BLaER1 (cell line): ENCODE measurements around the gene CTNNA2.

Source experiments
- H3K27ac ChIP-seq: shearing (Covaris generic); formaldehyde crosslinking; 2 replicates; pipeline ENCODE4 v1.8.1; 2022
- H3K27me3 ChIP-seq: shearing (Covaris generic); formaldehyde crosslinking; 2 replicates; pipeline ENCODE4 v1.8.1; 2022
- H3K36me3 ChIP-seq: shearing (Covaris generic); formaldehyde crosslinking; 2 replicates; pipeline ENCODE4 v1.8.1; 2022
- H3K4me1 ChIP-seq: shearing (Covaris generic); formaldehyde crosslinking; 2 replicates; pipeline ENCODE4 v1.8.1; 2022
- H3K4me2 ChIP-seq: shearing (Covaris generic); formaldehyde crosslinking; 2 replicates; pipeline ENCODE4 v1.8.1; 2022
- H3K4me3 ChIP-seq: shearing (Covaris generic); formaldehyde crosslinking; 2 replicates; pipeline ENCODE4 v1.8.1; 2022
- H3K9ac ChIP-seq: shearing (Covaris generic); formaldehyde crosslinking; 2 replicates; pipeline ENCODE4 v1.8.1; 2022
- H3K9me3 ChIP-seq: shearing (Covaris generic); formaldehyde crosslinking; 2 replicates; pipeline ENCODE4 v1.8.1; 2022
- H4K20me1 ChIP-seq: shearing (Covaris generic); formaldehyde crosslinking; 2 replicates; pipeline ENCODE4 v1.8.1; 2022
- Cebpa-rat ChIP-seq: shearing (Covaris generic); IDR thresholded peaks from 2 replicates; pipeline ENCODE4 v1.8.1; 2022

The CTNNA2 gene

DNA sequence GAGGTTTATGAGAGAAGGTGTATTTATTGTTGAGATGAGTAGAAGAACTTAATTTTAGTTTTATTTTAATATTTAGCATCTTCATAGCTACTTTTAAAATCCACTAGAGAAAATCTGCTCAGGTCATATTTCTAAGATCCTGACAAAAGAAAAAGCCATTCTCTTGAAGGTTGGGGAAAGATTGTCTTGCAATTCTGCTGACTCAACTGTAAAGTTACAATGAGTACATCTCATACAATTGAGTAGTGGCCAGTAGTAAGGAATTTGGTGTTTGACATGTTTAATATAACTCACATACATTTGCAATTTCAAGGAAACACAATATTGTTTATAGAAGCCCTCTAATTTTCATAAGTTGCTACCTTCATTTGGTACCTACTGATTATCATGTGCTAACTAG, 447.2 kb downstream of the CTNNA2 start:
- Histone ChIP-seq H3K27me3 (no peaks in the 10 kb centered on the region), H3K36me3 (no peaks in the 10 kb centered on the region), H3K27ac (no peak overlapping the region), H3K9me3 (no peaks in the 10 kb centered on the region), H3K4me2 (no peak overlapping the region), H3K4me1 (no peaks in the 10 kb centered on the region), H3K4me3 (no peak overlapping the region), H4K20me1 (no peaks in the 10 kb centered on the region), H3K9ac (no peak overlapping the region)
- no peak for TF ChIP-seq Cebpa-rat

DNA sequence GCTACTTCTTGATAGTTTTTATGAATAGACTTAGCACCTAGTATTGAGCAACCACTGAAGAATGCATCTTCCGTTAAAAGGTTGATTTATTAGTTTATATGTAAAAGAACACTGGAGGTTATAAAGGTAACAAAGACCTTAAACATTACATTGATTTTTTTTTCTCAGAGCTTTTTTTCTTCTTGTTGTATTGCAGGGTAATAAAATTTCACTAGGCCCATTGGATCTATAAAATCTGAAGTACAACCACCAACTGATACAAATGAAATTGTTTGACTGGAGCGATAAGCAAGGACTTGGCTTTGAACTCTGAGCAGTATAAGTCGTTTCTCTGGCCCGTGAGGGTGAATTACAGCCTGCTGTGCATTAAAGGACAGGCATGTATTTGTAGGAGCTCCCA, 447.7 kb downstream of the CTNNA2 start:
- Histone ChIP-seq H3K36me3 (no peaks in the 10 kb centered on the region), H3K4me2 (no peak overlapping the region), H3K9ac (no peak overlapping the region), H4K20me1 (no peaks in the 10 kb centered on the region), H3K27me3 (no peaks in the 10 kb centered on the region), H3K4me3 (no peak overlapping the region), H3K27ac (no peak overlapping the region), H3K9me3 (no peaks in the 10 kb centered on the region), H3K4me1 (no peaks in the 10 kb centered on the region)
- TF ChIP-seq Cebpa-rat = no peak

DNA sequence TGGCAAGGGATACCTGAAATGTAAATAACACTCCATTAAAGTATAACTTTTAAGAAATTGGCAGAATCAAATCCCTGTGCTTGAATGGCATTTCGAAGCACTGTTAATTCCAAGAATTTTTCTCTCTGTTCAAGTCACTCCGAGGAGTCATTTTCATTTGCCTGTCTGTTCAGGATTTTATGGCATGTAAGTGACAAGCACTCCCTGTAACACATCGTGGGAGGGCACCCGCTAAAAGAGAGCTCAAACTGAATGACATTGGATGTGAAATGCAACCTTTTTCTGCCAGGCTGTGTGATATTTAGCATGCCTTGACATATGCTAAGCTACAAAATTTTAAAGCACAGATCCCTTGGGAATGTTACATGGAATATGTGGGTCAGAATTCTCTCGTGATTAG, 452.1 kb downstream of the CTNNA2 start:
- Histone ChIP-seq H3K27me3 (no peaks in the 10 kb centered on the region), H3K4me2 (no peak overlapping the region), H3K27ac (no peak overlapping the region), H3K9ac (no peak overlapping the region), H3K4me3 (no peak overlapping the region), H3K36me3 (no peaks in the 10 kb centered on the region), H3K9me3 (no peaks in the 10 kb centered on the region), H4K20me1 (no peaks in the 10 kb centered on the region), H3K4me1 (no peaks in the 10 kb centered on the region)
- TF ChIP-seq Cebpa-rat = no peak

DNA sequence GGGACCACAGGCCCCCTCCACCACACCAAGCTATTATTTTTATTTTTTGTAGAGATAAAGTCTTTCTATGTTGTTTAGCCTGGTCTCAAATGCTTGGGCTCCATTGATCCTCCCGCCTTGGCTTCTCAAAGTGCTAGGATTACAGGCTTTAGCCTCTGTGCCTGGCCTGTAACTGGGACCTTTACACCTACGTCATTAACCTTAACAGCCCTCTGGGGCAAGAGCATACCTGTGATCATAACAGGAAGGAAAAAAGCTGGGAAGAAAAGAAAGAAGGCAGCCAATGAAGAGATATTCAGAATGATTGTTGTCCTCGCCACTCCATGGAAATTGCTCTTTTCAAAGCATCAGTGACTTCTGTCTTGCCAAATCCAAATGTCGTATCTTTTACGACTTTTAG, 453.5 kb downstream of the CTNNA2 start:
- Histone ChIP-seq H3K36me3 (no peaks in the 10 kb centered on the region), H3K9ac (no peak overlapping the region), H3K4me1 (no peaks in the 10 kb centered on the region), H3K4me2 (no peak overlapping the region), H3K27ac (no peak overlapping the region), H3K9me3 (no peaks in the 10 kb centered on the region), H3K4me3 (no peak overlapping the region), H3K27me3 (no peaks in the 10 kb centered on the region), H4K20me1 (no peaks in the 10 kb centered on the region)
- no peak for TF ChIP-seq Cebpa-rat

DNA sequence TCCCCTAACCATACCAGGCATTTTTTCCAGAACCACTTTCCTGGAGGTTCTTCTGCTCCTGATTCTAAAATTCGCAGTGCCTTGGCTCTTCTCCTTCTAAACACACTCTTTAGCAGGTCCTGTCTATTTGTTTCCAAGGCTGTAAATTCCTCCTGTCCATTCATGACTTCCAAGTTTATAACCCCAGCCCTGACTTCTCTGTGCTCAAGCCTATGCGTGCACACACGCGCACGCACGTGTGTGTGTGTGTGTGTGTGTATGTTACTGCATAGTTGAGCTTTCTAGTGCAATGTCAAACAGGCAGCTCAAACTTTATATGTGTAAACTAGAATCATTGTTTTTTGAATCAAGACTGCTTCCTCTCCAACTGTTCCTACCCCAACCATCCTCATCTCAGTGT, 454.0 kb downstream of the CTNNA2 start:
- TF ChIP-seq Cebpa-rat = no peak
- Histone ChIP-seq H3K9me3 (no peaks in the 10 kb centered on the region), H3K27ac (no peak overlapping the region), H3K36me3 (no peaks in the 10 kb centered on the region), H3K27me3 (no peaks in the 10 kb centered on the region), H3K4me3 (no peak overlapping the region), H3K4me2 (no peak overlapping the region), H3K4me1 (no peaks in the 10 kb centered on the region), H4K20me1 (no peaks in the 10 kb centered on the region), H3K9ac (no peak overlapping the region)

DNA sequence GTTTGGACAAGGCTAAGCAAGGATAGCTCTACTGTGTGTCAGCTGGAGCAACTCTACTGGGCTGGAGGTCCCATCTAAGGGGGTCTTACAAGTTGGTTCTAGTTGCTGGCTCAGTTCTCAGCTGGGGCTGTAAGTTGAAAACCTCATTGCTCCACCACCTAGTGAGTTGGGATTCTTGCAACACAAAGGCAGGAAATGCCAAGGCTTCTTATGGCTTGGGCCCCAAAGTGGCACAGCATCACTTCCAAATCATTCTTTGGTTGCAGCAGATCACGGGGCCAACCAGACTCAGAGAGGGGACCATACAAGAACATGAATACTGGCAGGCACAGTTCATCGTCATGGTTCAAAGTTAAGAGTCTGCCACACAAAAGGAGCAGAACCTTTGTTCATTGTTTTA, 459.0 kb downstream of the CTNNA2 start:
- Histone ChIP-seq H3K4me3 (no peak overlapping the region), H3K36me3 (no peaks in the 10 kb centered on the region), H4K20me1 (no peaks in the 10 kb centered on the region), H3K4me2 (no peak overlapping the region), H3K4me1 (no peaks in the 10 kb centered on the region), H3K9me3 (no peaks in the 10 kb centered on the region), H3K9ac (no peak overlapping the region), H3K27me3 (no peaks in the 10 kb centered on the region), H3K27ac (no peak overlapping the region)
- no peak for TF ChIP-seq Cebpa-rat

DNA sequence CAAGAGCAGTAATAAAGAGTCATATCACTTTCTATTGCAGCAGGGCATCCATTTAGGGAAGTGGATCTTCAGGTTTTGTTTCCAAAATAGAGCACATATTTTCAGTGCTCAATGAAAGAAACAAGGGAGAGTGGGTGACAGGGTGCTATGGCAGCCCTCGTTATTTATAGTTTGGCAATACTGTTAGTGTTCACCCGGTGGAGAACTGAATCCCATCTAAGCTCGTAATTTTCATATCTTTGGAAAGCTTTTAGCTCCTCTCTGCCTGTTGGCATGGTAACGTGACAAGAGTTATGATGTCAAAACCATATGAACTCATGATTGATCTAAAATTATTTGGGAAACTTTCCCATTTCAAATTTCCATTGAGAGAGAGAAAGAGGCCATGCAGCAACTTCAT, 459.8 kb downstream of the CTNNA2 start:
- no peak for TF ChIP-seq Cebpa-rat
- no peak overlapping the region for H3K4me2 ChIP-seq
- no peaks in the 10 kb centered on the region for H3K4me1 ChIP-seq

DNA sequence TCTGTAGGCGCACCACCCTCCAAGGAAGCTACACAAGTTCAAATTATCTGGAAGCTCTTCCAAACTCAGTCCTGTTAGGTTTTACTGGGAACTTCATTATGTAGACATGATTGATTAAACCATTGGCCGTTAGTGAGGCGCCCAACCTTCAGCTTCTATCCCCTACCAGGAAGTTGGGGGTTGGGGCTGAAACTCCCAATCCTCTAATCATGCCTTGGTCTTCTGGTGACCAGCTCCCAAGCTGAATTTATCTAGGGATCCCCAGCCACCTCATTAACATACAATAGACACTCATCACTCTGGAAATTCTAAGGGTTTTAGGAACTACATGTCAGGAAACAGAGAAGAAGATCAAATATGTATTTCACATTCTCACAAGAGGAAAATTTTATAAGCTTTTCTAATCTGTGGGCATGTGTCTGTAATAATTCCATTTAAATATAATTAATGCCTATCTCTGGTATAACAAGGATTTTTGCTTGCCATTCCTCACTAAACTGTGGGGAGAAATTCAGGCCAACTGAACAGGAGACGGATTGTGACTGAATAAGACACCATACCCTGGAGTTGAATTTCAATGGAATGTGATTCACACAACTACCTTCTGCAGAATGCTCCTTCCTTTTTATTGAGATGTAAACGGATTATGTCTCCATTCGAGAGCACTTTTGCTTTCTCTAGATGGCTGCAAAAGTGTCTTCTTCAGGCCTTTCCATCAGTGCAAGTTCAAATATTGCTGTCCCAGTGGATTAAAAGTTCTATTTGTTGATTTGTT, 463.1 kb downstream of the CTNNA2 start:
- no peak for TF ChIP-seq Cebpa-rat
- no peak overlapping the region for H3K9ac ChIP-seq
- H3K27ac ChIP-seq = no peak overlapping the region
- no peak overlapping the region for H3K4me3 ChIP-seq
- H3K4me2 ChIP-seq = no peak overlapping the region
- no peaks in the 10 kb centered on the region for H3K9me3 ChIP-seq
- H3K4me1 ChIP-seq = no peaks in the 10 kb centered on the region
- H3K36me3 ChIP-seq = no peaks in the 10 kb centered on the region
- H3K27me3 ChIP-seq = no peaks in the 10 kb centered on the region
- H4K20me1 ChIP-seq = no peaks in the 10 kb centered on the region

More for the DNA sequence above, 459.8 kb downstream of the CTNNA2 start:
- Histone ChIP-seq H3K27ac (no peak overlapping the region), H3K4me3 (no peak overlapping the region), H3K36me3 (no peaks in the 10 kb centered on the region), H3K9me3 (no peaks in the 10 kb centered on the region), H3K9ac (no peak overlapping the region), H3K27me3 (no peaks in the 10 kb centered on the region), H4K20me1 (no peaks in the 10 kb centered on the region)

DNA sequence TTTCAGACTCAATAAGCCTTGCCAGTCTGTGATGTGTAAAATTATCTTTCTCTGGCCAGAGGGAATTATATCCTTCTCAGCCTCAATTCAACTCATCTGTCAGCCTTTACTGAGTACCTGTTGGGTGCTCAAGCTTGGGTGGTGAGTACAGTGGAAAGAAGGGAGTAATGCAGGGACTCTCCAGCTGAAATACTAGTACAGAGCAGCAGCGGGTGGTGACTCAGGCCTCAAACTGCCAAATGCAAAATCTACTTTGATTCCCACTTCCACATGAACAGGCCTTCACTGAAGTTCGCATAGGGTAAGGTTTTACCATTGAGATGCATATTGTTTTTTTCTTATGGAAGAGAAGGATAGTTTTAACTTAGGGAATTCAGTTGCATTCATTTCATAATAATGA, 464.9 kb downstream of the CTNNA2 start:
- no peak for TF ChIP-seq Cebpa-rat
- H4K20me1 ChIP-seq = no peaks in the 10 kb centered on the region
- no peaks in the 10 kb centered on the region for H3K4me1 ChIP-seq

DNA sequence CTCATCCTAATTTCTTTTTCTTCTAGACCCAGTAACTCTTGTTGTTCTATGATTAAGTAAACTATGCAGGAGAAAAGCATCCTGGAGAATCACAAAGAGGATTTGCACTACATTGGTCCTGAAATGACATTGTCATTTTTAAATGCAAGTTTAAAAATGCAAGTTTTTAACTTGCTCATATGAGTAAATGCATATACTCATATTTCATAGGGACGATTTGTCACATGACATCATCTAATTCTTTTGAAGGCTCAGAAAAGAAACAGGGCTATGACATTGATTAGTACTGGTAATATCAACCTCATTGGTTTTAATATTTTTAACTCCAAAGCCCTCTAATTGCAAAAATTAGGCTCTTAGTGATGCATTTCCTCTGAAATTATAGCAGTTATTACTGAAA, 467.3 kb downstream of the CTNNA2 start:
- no peak for TF ChIP-seq Cebpa-rat
- Histone ChIP-seq H3K4me1 (no peaks in the 10 kb centered on the region), H3K4me2 (no peak overlapping the region)

More for the DNA sequence above, 464.9 kb downstream of the CTNNA2 start:
- Histone ChIP-seq H3K36me3 (no peaks in the 10 kb centered on the region), H3K9ac (no peak overlapping the region), H3K4me3 (no peak overlapping the region), H3K27me3 (no peaks in the 10 kb centered on the region), H3K4me2 (no peak overlapping the region), H3K27ac (no peak overlapping the region), H3K9me3 (no peaks in the 10 kb centered on the region)

DNA sequence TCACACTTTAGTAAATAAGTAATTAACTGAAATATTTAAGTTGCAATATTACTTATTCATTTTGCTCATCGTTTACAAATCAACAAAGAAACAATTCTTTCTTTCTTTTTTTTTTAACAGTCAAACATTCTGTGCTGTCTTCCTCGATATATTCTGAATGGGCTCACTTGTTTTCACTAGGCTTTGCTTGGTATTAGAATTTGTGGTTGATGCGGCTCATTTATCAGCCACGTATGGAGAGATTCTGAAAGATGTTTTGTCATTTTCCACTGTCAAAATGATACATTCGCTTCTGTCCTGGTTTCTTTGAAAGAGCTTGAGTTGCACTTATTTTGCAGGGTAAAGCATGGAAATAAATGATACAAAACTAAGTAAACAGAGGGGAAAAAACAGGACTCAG, 468.0 kb downstream of the CTNNA2 start:
- H3K4me1 ChIP-seq = no peaks in the 10 kb centered on the region
- H3K9ac ChIP-seq = no peak overlapping the region
- H3K9me3 ChIP-seq = no peaks in the 10 kb centered on the region
- H3K27ac ChIP-seq = no peak overlapping the region
- no peaks in the 10 kb centered on the region for H3K27me3 ChIP-seq
- no peak overlapping the region for H3K4me2 ChIP-seq
- no peaks in the 10 kb centered on the region for H3K36me3 ChIP-seq
- no peak overlapping the region for H3K4me3 ChIP-seq
- H4K20me1 ChIP-seq = no peaks in the 10 kb centered on the region
- TF ChIP-seq Cebpa-rat = no peak

More for the DNA sequence above, 467.3 kb downstream of the CTNNA2 start:
- Histone ChIP-seq H3K36me3 (no peaks in the 10 kb centered on the region), H3K9me3 (no peaks in the 10 kb centered on the region), H4K20me1 (no peaks in the 10 kb centered on the region), H3K27ac (no peak overlapping the region), H3K27me3 (no peaks in the 10 kb centered on the region), H3K9ac (no peak overlapping the region), H3K4me3 (no peak overlapping the region)
